Activated B cell treated with CpG ODN at 0.5 μM for 24 hours (primary cell): ENCODE measurements around the gene HSPA9. TPM values are rescaled to one million over a fixed set of nuclear protein-coding genes. Genes with fewer than 3 reads are reported as not detected.
"Not testable (repeated sequence)": the region's sequence is repeated elsewhere in the genome, so short reads cannot be mapped to it uniquely, and the experiment has no call there.

Experiments
- ATAC-seq: fragments of 200-7000 bp; cut with Tn5 transposase; one replicate; pipeline ENCODE4 v1.10.0; 2021; ENCODE audit warnings: low read depth, mild to moderate bottlenecking, moderate library complexity
- CTCF ChIA-PET: fragments of 350-600 bp; sonication (Branson Sonifier 250); formaldehyde crosslinking; loops from one replicate; lab custom pipeline; 2021; ENCODE audit warnings: antibody characterized with exemption; lab: Charles Lee
- POLR2A ChIA-PET: fragments of 350-600 bp; sonication (Branson Sonifier 250); formaldehyde crosslinking; loops from one replicate; lab custom pipeline; 2021; ENCODE audit warnings: antibody characterized with exemption; lab: Charles Lee
- DNase-seq: peaks from one replicate; pipeline ENCODE4 v3.0.0; 2022
- H3K27ac Mint-ChIP-seq: one replicate; pipeline ENCODE4 v1.8.0; 2020; ENCODE audit warnings: mixed read lengths
- H3K27me3 Mint-ChIP-seq: one replicate; pipeline ENCODE4 v1.8.0; 2021; ENCODE audit warnings: mixed read lengths
- H3K36me3 Mint-ChIP-seq: one replicate; pipeline ENCODE4 v1.8.0; 2021; ENCODE audit warnings: low read depth, mixed read lengths
- H3K4me1 Mint-ChIP-seq: one replicate; pipeline ENCODE4 v1.8.0; 2021; ENCODE audit warnings: mixed read lengths
- H3K4me3 Mint-ChIP-seq: one replicate; pipeline ENCODE4 v1.8.0; 2020; ENCODE audit warnings: mild to moderate bottlenecking, mixed read lengths
- H3K9me3 Mint-ChIP-seq: one replicate; pipeline ENCODE4 v1.8.0; 2020; ENCODE audit warnings: mixed read lengths
- CTCF ChIP-seq: fragments of 200-600 bp; IDR thresholded peaks from one replicate; pipeline ENCODE4 v1.8.0; 2022; ENCODE audit warnings: antibody characterized with exemption, mild to moderate bottlenecking
- intact Hi-C: fragments of 100-400 bp; cut with micrococcal nuclease; formaldehyde crosslinking; loops from one replicate; pipeline ENCODE4 v1.15.1; 2024
- total RNA-seq: library from RNA; stranded (reverse); gene quantifications from 2 replicates; pipeline ENCODE4 v1.2.3, GENCODE V29; 2022

The HSPA9 gene
- total RNA-seq, 1 donor from 2014 or later, result 224 TPM

GRCh38 chr5:138514021-138514420 is 61.2 kb downstream of the HSPA9 start:
- ChIA-PET CTCF (interaction anchor here (2.0 kb wide), 1 partner anchor 10 kb away, joined by 8 read pairs; no protein-coding TSS in a partner anchor), POLR2A (no interaction called here)
- intact Hi-C loops, result no loop called here
- Mint-ChIP-seq H3K27me3 (no peaks in the 10 kb centered on the region), H3K9me3 (no peaks in the 10 kb centered on the region), H3K27ac (no peak overlapping the region), H3K4me1 (no peaks in the 10 kb centered on the region), H3K4me3 (no peak overlapping the region), H3K36me3 (peaks cover 85% of the 10 kb centered on the region)
- ATAC-seq (no peak), DNase-seq (no peak)
- TF ChIP-seq CTCF, result no peak

DNA sequence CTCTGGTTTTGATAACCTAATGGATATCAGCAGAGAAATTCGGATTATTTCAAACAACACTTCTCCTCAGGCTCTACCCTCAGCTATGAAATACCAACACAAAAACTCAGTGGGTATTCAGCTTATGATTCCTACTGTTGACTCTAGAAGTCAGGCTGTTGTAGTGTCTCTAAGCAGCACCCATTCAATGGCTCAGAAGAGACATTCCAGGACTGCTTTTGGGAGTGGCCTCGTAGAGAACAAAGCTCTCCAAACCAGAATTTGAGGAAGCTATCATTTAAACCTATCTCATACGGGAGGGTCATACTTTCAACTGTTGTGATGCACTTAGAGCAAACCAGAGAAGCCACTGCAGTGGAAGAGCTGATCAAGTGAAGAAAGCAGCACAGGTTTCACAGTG is 66.2 kb downstream of the HSPA9 start:
- ATAC-seq (no peak), DNase-seq (no peak)
- no peak for TF ChIP-seq CTCF
- Mint-ChIP-seq H3K4me1 (no peaks in the 10 kb centered on the region), H3K27me3 (no peaks in the 10 kb centered on the region), H3K27ac (no peak overlapping the region), H3K9me3 (no peaks in the 10 kb centered on the region), H3K4me3 (no peak overlapping the region), H3K36me3 (peaks cover 68% of the 10 kb centered on the region)
- CTCF ChIA-PET, result interaction anchor here (0.8 to 1.2 kb wide), 2 partner anchors 21 to 60 kb away, joined by 3 to 4 read pairs; no protein-coding TSS in a partner anchor
- POLR2A ChIA-PET, result no interaction called here
- intact Hi-C loops, result no loop called here

- H3K36me3 Mint-ChIP-seq, result peaks cover 53% of the 10 kb centered on the region
- DNase-seq, ATAC-seq, H3K27me3 Mint-ChIP-seq, intact Hi-C loops, H3K9me3 Mint-ChIP-seq, H3K4me1 Mint-ChIP-seq, H3K27ac Mint-ChIP-seq, CTCF ChIA-PET, POLR2A ChIA-PET, H3K4me3 Mint-ChIP-seq: not testable (repeated sequence)
Measured at GRCh38 chr5:138507485-138507884, 67.7 kb downstream of the HSPA9 start.

DNA sequence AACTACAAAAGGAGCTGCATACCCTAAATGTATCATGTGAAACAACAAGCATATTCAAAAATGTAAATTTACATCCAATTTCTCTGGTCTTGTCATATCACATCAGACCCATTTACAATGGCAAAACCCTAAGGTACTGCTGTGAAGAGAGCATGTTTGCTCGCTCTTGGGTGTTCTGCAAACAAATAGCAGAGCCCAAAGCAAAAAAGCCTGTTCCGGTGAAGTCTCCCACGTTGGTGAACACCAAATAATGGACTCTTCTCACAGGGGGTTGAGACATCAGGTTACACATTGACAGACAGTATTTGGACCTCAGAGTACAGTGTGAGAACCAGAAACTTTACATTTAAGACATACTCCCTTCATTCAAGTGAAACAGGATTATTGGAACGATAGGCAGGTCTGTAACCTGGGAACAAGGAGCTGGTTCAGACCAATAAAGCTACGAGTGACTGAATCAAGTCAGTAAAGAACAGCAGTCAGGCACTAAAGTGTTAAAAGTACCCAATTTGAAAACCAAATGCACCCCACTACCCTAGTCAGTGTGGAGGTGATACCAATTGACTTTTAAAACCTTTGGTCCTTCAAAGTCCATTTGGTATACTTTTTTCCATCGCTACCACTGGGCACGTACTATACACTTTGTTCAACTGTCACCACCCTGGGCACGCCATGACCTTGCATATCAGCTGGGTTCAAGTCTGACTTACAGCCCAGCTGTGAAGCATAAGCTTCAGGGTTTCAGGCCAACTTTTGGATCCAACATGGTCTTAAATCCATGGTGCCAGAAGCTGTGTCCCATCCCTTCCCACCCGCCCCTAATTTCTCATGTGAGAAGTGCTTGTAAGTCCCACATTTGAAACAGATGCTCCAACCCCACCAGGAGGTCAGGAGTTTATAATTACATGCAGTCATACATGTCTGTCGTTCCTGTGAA is 68.6 kb downstream of the HSPA9 start:
- H3K4me3 Mint-ChIP-seq, result no peak overlapping the region
- ChIA-PET POLR2A (interaction anchor here (0.6 kb wide), 1 partner anchor 1040 kb away, joined by 3 read pairs; no protein-coding TSS in a partner anchor), CTCF (no interaction called here)
- no peaks in the 10 kb centered on the region for H3K27me3 Mint-ChIP-seq
- H3K36me3 Mint-ChIP-seq, result peaks cover 48% of the 10 kb centered on the region
- ATAC-seq, result no peak
- no peaks in the 10 kb centered on the region for H3K4me1 Mint-ChIP-seq
- no peak for TF ChIP-seq CTCF
- no peak for DNase-seq
- H3K9me3 Mint-ChIP-seq, result no peaks in the 10 kb centered on the region
- intact Hi-C loops, result no loop called here
- H3K27ac Mint-ChIP-seq, result no peak overlapping the region

DNA sequence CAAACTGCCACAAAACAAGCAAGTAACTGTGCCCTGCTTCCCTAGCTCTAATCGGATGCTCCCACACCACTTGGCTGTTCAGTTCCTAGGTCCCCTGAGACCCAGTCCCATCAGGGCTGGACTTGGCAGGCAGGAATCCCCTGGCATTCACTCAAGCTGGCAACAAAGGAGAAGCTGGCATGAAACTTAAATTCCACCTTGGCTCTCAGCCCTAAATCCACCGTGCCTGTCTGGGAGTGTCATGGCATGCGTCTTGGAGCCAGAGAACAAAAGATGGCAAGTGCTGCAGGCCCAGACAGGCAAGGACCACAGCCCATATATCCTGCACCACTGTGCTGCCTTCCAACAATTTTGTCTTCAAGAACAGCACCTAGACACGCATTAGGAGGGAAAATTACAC is 70.4 kb downstream of the HSPA9 start:
- ChIA-PET POLR2A (no interaction called here), CTCF (interaction anchor here (1.2 to 4.0 kb wide), 6 partner anchors 9 to 324 kb away, joined by 3 to 76 read pairs (median 6); partner anchors contain the start of gene REEP2)
- TF ChIP-seq CTCF, result no peak
- no peaks in the 10 kb centered on the region for H3K27me3 Mint-ChIP-seq
- intact Hi-C loops, result no loop called here
- no peak overlapping the region for H3K27ac Mint-ChIP-seq
- ATAC-seq (no peak), DNase-seq (no peak)
- H3K9me3 Mint-ChIP-seq, result no peaks in the 10 kb centered on the region
- peaks cover 35% of the 10 kb centered on the region for H3K36me3 Mint-ChIP-seq
- no peaks in the 10 kb centered on the region for H3K4me1 Mint-ChIP-seq
- no peak overlapping the region for H3K4me3 Mint-ChIP-seq

Other genes starting within 250 kb of the HSPA9 start
- gene CDC25C, start 243.6 kb downstream of the HSPA9 start, total RNA-seq, result 0.42 TPM in 1 of 2 replicates, not detected in the other
- gene FAM53C, start 237.1 kb downstream of the HSPA9 start, total RNA-seq, result 23.5 and 24.9 TPM in 2 replicates
- gene KDM3B, start 222.7 kb downstream of the HSPA9 start, total RNA-seq, result 85.5 and 94.0 TPM in 2 replicates
- gene REEP2, start 136.3 kb downstream of the HSPA9 start, total RNA-seq, result 0.42 TPM in 1 of 2 replicates, not detected in the other
- gene EGR1, start 109.9 kb downstream of the HSPA9 start, total RNA-seq, result 10.9 and 14.2 TPM in 2 replicates
- gene ETF1, start 32.2 kb downstream of the HSPA9 start, total RNA-seq, result 95.7 and 99.6 TPM in 2 replicates
- 76.0 and 77.7 TPM in 2 replicates for gene CTNNA1, start 178.0 kb upstream of the HSPA9 start, total RNA-seq